Endometrial microvascular endothelial cells (primary cell): ENCODE results near the gene SLC1A1. TPM values are rescaled to one million over a fixed set of nuclear protein-coding genes. Genes with fewer than 3 reads are reported as not detected.

ENCODE experiments used
- in situ Hi-C: cut with HindIII; loops from 2 replicates; pipeline ENCODE4 v1.10.0; 2017; ENCODE audit warnings: low sequenced_read_pairs, low pct_unique_long_range_greater_than_20kb; ENCODE audit errors: inconsistent ontology term
- total RNA-seq: library from RNA; depleted of rRNA; stranded (reverse); fragments of >200 nt; gene quantifications from one replicate; pipeline ENCODE4 v1.2.3, GENCODE V29; 2015; ENCODE audit errors: inconsistent ontology term

SLC1A1 gene
- total RNA-seq, 1 donor from 2014 or later = 16.4 TPM

DNA sequence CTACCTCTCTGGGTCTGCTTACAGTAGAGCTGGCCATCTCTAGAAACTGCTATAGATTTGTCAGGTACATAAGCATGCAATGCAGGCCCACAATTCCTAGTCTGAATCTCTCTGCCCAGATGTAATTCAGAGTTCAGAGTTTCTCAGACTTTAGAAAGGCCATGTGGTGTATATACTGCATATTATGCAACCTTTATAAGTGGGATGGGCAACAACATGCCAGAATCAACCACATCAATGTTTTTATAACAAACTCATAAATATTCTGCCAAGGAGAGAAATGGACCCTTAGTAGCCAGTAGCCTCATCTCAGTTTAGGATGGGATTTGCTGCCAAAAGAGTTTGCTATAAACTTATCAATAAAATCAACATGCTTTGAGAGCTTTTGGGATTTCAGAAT is 78.8 kb downstream of the SLC1A1 start:
- in situ Hi-C loops = no loop called here

DNA sequence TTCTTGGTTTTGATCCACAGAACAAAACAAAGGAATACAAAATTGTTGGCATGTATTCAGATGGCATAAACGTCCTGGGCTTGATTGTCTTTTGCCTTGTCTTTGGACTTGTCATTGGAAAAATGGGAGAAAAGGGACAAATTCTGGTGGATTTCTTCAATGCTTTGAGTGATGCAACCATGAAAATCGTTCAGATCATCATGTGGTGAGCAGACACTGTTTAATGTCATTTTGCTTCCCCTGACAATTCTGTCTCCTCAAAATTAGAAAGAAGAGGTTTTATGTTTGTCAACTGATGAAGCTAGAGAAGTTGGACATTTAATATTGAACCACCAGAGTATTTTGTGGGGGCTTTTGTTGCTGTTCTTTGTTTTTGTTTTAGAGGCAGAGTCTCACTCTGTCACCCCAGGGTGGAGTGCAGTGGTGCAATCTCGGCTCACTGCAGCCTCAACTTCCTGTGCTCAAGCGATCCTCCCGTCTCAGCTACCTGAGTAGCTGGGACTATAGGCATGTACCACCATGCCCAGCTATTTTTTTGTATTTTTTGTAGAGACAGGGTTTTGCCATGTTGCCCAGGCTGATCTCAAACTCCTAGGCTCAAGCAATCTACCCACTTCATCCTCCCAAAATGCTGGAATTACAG is 82.0 kb downstream of the SLC1A1 start:
- in situ Hi-C loops = no loop called here

DNA sequence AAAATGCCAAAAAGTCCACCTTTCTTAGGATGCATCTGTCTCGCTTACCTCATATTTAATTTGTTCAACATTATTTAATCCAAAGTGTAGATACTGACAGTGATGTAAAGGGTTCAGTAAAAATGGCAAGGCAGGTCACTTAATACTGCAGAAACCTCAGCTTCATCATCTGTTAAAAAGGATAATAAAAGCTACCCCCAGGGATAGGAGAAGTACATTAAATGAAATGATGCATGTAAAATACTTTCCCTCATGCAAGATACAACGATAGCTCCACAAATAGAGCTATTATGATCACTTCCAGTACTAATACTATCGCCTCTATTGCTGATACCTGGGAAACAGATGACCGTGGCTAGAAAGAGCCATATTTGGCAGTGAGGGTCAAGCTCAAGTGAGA is 82.9 kb downstream of the SLC1A1 start:
- in situ Hi-C loops = no loop called here

DNA sequence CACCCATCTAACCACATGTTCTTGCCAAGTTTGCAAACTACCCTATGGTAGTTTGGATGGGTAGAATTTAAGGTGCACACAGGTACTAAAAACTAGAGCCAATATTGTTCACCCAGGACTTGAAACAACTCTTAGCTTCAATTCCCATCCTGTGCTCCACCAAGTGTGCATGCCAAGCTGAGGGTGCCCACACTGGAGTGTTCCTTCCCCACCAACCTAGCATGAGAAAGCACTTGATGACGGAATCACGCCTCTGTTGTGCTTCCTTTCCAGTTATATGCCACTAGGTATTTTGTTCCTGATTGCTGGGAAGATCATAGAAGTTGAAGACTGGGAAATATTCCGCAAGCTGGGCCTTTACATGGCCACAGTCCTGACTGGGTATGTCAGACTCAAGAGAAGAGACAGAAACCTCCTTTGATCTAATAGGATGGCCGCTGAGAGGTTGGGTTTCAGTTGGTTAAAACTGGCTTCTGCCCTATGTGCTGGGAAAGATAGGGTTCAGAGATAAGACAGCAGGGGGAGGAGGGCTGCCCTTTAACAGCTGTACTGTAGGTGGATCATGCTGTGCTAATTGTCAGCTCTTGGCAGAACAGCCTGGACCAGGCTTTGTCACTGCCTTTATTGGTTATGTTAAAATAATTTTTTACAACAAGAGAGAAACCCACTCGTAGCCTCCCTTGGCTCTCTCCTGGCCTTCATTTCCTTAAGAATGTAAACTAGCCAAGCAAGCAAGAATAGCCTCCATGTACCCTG is 83.5 kb downstream of the SLC1A1 start:
- in situ Hi-C loops = no loop called here

DNA sequence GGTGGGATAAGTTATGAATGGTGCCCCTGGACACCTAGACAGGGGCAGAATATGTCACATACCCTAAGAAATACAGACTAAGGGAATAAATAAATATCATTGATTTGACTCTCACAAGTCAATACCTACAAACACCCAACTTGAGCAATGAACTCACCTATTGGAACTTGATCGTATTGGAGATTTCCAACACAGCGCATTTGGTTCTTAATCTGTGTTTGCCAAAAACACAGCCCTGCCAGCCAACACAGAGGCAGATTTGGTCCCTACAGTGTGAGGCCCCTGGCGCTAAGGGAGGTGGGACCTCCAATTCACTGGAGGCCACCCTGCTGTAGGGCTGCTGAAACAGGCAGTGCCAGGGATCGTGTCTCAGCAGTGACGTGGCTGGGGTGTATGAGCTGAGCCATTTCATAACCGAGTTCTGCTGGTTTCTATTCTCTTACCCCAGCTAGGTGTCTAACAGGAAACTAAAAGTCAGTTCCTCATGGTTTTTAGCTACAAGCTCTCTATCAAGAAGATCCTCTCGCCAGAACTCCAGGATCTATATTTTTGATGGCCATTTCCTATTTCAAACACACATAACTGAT is 84.5 kb downstream of the SLC1A1 start:
- in situ Hi-C loops = no loop called here

DNA sequence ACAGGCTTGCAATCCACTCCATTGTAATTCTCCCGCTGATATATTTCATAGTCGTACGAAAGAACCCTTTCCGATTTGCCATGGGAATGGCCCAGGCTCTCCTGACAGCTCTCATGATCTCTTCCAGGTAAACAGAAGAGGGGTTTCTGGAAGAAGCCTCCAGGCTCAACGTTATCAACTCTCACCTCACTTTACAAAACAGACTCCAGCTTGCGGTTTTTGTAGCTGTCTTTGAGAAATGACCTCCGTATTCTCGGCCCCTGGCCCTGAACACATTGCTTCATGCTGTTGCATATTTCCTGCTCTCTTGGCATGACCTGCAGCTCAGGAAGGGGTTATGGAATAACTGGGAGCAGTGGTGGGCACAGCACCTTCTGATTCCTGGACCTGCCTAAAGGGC is 85.7 kb downstream of the SLC1A1 start:
- in situ Hi-C loops = no loop called here

DNA sequence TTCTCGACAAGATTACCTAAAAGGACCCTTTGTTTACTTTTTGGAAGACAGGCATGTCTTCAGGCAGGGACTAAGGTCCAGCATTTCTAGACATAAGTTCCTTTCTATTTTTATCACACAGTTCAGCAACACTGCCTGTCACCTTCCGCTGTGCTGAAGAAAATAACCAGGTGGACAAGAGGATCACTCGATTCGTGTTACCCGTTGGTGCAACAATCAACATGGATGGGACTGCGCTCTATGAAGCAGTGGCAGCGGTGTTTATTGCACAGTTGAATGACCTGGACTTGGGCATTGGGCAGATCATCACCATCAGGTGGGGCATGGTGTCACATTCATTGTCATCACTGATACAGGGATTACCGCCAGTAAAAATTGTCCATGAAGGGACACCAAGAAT is 86.2 kb downstream of the SLC1A1 start:
- in situ Hi-C loops = no loop called here

DNA sequence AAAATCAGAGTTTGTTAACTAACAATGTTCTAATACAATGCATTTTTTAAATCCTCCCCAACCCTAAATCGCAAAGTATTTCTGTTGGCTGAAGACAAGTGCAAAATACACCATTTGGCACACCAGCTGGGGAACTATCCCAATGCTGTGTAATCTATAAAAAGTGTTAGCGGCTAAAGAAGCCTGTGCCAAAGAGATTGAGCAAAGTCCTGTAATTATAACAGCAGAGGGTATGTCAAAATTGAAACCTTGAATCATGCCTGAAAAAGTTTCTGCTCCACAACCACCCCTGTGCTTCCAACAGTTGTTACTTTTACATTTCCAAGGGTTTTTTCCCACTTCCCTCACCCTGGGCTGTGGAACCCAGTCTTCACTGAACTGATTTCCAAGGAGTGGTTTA is 88.7 kb downstream of the SLC1A1 start:
- in situ Hi-C loops = no loop called here

DNA sequence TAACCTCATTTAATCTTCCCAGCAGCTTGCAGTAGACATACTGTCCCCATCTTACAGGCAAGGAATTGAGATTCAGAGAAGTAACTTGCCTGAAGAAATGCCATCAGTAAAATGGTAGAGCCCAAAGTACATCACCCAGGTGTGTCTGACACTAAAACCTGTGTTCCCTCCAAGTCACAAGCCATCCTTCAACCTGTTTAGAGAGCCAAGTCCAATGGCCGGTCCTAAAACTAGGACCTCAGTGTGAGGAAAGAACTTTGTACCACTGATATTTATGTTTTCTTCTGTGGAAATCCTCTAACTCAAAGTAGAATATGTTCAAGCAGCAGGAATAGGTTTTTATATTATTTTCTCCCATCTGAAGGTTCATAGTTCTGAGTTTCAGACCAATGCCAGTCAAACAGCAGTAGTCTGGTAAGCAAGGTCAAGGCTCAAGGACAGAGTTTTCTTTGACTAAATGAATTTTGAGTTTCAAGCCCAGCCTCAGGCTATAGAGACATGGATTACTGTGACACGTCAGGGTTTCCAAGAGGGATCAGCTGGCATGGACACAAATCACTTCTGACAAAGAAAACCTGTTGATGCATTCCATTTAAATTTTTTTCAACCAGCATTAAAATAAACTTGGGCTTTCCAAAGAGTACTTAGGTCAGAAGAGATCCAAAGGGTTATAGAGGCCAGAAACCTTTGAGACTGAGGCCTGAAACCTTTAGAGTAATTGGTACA is 90.9 kb downstream of the SLC1A1 start:
- in situ Hi-C loops = no loop called here

DNA sequence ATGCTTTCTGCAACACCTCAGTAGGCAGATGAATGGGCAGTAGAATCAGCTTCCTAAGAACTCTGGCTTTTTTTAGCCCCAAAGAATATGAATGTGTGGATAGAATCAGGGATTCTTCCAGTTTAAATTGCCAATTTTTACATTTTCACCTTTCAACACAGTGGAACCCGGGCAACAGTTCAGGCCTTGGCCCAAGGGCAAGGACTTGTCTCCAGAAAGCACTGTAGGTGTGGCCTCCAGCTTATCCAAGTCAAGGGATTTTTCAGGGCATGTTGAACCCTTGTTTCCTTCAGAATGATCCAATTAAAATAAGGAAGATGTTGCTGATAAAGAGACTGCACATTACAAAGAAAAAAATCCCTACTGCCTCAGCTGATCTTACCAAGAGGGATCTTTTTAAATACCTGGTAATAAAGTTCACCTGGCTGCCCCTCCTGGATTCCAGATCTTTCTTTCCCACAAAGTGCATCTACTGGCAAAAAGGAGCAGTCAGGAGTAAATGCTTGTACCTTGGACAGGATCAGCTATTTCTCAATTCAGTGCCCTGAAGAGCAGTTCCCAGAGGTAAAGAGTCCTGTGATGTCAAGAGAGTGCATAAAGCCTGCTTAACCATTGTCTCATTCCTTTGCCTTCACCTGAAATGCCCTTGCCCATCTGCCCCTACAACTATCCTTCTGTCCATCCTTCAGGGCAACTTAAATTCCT is 91.7 kb downstream of the SLC1A1 start:
- in situ Hi-C loops = no loop called here

DNA sequence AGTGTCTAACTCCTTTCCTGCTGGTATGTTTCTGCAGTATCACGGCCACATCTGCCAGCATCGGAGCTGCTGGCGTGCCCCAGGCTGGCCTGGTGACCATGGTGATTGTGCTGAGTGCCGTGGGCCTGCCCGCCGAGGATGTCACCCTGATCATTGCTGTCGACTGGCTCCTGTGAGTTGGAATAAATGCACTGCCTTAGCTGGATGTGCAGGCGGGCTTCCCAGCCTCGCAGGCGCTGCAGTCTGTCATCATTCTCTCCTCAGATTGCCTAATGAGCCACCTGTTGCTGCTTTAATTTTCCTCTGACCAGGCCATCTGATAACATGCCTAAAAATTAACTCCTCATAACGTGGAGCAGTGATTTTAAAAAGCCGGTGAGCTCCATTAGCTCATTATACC is 92.7 kb downstream of the SLC1A1 start:
- in situ Hi-C loops = no loop called here

DNA sequence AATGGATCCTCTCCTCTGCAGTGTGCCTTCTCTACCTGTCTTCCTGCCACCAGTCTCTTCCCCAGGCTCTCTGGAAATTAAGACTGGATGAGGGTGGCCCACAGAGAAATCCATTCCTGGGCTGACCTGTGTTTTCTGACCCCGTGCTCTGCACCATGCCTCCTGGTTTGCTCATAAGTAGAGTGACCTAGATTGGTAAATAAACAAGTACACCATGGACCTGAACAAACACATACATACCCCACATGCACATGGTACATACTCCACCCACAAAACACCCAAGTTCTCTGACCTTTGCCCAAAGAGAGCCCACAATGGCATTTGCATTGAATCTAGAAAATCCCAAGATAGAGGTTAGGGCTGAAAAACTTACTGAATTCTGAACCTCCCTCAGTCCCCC is 94.4 kb downstream of the SLC1A1 start:
- in situ Hi-C loops = no loop called here

DNA sequence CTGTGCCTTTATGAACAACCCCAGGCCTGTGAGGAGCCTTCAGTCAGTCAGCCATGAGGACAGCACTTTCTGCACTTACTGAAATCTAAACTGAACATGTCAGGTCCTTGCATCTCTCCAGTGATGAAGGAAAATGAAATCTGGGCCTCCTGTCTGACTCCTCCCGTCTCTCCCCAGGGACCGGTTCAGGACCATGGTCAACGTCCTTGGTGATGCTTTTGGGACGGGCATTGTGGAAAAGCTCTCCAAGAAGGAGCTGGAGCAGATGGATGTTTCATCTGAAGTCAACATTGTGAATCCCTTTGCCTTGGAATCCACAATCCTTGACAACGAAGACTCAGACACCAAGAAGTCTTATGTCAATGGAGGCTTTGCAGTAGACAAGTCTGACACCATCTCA is 94.9 kb downstream of the SLC1A1 start:
- in situ Hi-C loops = no loop called here

DNA sequence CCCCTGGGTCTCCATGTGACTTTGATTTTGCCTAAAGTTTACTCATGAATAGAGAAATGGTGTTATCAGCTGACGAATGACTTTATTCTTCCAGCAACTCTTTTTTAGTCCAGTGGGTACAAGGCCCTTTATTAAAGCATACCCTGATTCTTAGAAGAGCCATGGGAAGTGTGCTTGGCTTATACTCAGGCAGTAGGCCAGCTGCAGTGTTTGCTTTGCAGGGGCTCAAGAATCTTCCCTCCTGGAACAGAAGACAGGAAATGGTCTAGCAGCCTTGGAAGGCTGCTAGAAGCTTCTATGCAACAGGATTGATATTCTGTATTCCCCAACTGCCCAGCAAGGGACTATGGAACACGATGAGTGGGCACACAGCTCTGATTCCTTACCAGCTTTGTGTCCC is 98.5 kb downstream of the SLC1A1 start:
- in situ Hi-C loops = no loop called here

DNA sequence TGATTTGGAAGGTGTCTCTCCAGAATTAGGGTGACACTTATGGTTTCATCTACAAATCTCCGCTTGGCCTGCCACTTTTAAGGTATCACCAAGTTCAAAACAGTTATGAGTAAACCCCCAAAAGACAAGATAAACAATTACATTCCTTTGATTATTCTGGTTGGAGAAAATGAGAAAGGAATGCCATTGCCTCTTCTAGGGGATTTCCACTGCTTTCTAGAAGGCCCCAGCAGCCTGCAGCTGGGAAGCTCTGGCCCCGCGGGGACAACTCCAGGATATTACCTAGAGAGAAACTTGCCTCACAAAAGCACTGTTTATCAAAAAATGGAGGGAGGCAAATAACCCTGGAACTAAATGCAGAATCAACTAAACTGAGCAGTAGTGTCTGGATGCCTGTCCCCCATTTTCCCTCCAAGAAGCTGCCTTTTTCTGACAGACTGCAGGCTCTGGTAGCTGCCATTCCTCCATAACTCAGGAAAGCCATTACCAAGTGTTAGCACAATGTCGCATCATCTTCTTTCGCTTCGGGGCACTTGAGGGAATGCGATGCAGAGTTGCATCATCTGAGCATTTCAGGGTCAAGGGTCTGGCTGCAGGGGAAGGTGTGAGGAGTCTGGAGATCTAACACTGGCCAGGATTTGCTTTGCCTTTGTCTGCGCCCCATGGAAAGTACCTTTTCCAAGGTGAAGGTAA is 100.3 kb downstream of the SLC1A1 start:
- in situ Hi-C loops = no loop called here

DNA sequence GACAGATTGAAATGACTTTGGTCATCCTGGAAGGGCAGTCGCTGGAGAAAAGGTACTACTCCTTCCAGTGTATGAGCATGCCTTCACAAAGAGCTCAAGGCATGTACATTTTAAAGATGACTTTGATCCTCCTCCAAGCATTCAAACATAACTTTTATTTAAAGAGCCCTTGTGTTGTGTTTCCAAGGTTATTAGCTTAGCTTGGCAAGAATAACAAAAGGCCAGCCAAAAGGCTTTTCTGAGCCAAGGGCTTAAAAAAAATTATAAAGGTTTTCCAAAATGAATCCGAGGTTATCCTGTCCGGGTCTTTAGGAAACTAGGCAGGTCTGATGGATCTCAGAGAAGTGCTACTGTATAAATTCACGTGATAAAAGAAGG is 100.8 kb downstream of the SLC1A1 start:
- in situ Hi-C loops = no loop called here

DNA sequence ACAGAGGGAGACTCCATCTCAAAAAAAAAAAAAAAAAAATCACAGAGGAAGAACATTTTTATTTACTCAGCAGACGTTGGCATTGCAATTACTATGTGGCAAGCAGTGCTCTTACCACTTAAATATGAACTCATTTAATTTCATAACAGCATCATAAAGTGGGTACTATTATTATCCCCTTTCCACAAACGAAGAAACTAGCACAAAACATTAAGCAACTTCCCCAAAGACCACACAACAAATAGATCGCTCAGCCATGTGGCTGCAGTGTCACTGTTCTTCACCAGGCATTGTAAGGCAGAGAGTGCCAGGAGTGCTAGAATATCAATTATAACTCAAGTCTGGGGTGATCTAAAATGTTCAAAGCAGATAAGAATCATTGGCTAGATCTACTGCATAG is 102.0 kb downstream of the SLC1A1 start:
- in situ Hi-C loops = no loop called here

DNA sequence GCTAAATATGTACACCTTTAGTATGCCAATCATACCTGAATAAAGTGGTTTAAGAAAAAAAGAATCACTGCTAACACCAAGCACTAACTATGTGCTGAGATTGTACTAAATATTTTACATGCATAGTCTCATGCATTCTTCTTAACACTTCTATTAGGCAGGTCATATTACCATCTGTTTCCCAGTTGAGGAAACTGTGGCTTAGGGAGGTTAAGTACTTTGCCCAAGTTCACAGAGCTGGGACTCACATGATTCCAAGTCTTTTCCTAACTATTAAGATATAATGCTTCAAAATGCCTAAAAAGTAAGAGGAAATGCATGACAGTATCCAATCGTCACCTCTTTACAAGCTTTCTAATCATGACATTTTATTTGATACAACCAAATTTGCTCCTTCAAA is 102.6 kb downstream of the SLC1A1 start:
- in situ Hi-C loops = no loop called here

DNA sequence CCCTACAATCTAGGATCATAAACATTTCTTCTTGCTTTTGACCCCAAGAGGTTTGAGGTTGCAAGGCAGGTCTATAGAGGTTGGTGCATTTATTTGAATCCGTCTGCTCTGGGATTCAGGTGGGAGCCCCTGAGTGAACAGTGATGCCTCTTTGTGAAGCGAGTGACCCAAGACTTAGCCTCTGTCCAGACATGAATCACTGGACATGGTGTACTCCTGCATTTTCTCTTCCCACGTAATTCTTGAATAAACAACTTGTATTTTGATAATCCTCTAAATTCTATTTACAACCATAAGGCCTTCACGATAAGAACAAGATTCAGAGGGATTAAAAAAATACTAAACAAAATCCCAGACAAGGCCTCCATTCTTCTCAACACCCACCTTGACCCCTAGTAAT is 104.3 kb downstream of the SLC1A1 start:
- in situ Hi-C loops = no loop called here
